ENCODE data around the gene ATP1B1.

Gene ATP1B1

GRCh38 chr1:169109561-169110134, 3.2 kb downstream of the ATP1B1 start:
- H3K4me3 ChIP-seq (ENCODE audit: low read depth, low read length), result peak overlapping the region; percentile 2
- TF ChIP-seq CTCF (IDR thresholded peaks at IDR 0.05; ENCODE audit: low read depth, low read length) (no peak), MYC (IDR thresholded peaks at IDR 0.05; ENCODE audit: low read depth, low read length) (no peak), POLR2A (IDR thresholded peaks at IDR 0.05; ENCODE audit: extremely low read depth, insufficient read length) (no peak)
- DNase-seq (ENCODE audit: low read depth), result peak; percentile 56

GRCh38 chr1:169110236-169110635, 3.7 kb downstream of the ATP1B1 start:
- DNase-seq (ENCODE audit: low read depth), result no peak
- TF ChIP-seq MYC (IDR thresholded peaks at IDR 0.05; ENCODE audit: low read depth, low read length) (no peak), MAX (IDR thresholded peaks at IDR 0.05; ENCODE audit: low read depth, low read length) (no peak), CTCF (IDR thresholded peaks at IDR 0.05; ENCODE audit: low read depth, low read length) (no peak), POLR2A (IDR thresholded peaks at IDR 0.05; ENCODE audit: extremely low read depth, insufficient read length) (no peak)
- peak overlapping the region; percentile 2 for H3K4me3 ChIP-seq (ENCODE audit: low read depth, low read length)

GRCh38 chr1:169110689-169111447, 4.4 kb downstream of the ATP1B1 start:
- DNase-seq (ENCODE audit: low read depth), result no peak
- TF ChIP-seq CTCF (IDR thresholded peaks at IDR 0.05; ENCODE audit: low read depth, low read length) (no peak), MAX (IDR thresholded peaks at IDR 0.05; ENCODE audit: low read depth, low read length) (no peak), MYC (IDR thresholded peaks at IDR 0.05; ENCODE audit: low read depth, low read length) (no peak), POLR2A (IDR thresholded peaks at IDR 0.05; ENCODE audit: extremely low read depth, insufficient read length) (no peak)
- no peak overlapping the region for H3K4me3 ChIP-seq (ENCODE audit: low read depth, low read length)

GRCh38 chr1:169111472-169111871, 5.0 kb downstream of the ATP1B1 start:
- TF ChIP-seq MAX (IDR thresholded peaks at IDR 0.05; ENCODE audit: low read depth, low read length), result no peak
- no peak for DNase-seq (ENCODE audit: low read depth)
- no peak overlapping the region for H3K4me3 ChIP-seq (ENCODE audit: low read depth, low read length)

GRCh38 chr1:169112241-169112640, 5.8 kb downstream of the ATP1B1 start:
- TF ChIP-seq MAX (IDR thresholded peaks at IDR 0.05; ENCODE audit: low read depth, low read length) (peak; percentile 46), POLR2A (IDR thresholded peaks at IDR 0.05; ENCODE audit: extremely low read depth, insufficient read length) (no peak)
- peak; percentile 88 for DNase-seq (ENCODE audit: low read depth)
- H3K4me3 ChIP-seq (ENCODE audit: low read depth, low read length), result no peak overlapping the region

GRCh38 chr1:169113613-169114119, 7.2 kb downstream of the ATP1B1 start:
- TF ChIP-seq MAX (IDR thresholded peaks at IDR 0.05; ENCODE audit: low read depth, low read length), result no peak
- TF ChIP-seq MYC (IDR thresholded peaks at IDR 0.05; ENCODE audit: low read depth, low read length), result no peak
- TF ChIP-seq CTCF (IDR thresholded peaks at IDR 0.05; ENCODE audit: low read depth, low read length), result no peak
- TF ChIP-seq POLR2A (IDR thresholded peaks at IDR 0.05; ENCODE audit: extremely low read depth, insufficient read length), result no peak
- no peak for DNase-seq (ENCODE audit: low read depth)

More at GRCh38 chr1:169113613-169114119, 7.2 kb downstream of the ATP1B1 start:
- H3K4me3 ChIP-seq (ENCODE audit: low read depth, low read length), result no peak overlapping the region

Data from NB4 (cell line).